HepG2 (cell line): ENCODE data around the gene JPH3. TPM values are rescaled to one million over a fixed set of nuclear protein-coding genes. Genes with fewer than 3 reads are reported as not detected.

Source experiments
- ATF4 ChIP-seq, 2 experiments: fragments of 450-650 bp in 1 of 2; sonication (generic) in 1 of 2; formaldehyde crosslinking; IDR thresholded peaks; 2 replicates each; pipeline versions ENCODE4 v1.5.0 to v1.8.0; 2020 to 2022; ENCODE audit warnings: mild to moderate bottlenecking in 1 of 2, missing genetic modification reagents in 1 of 2
- ETV6 ChIP-seq: sonication (generic); formaldehyde crosslinking; conservative IDR thresholded peaks from 2 replicates; pipeline ENCODE4 v1.4.0; 2020; ENCODE audit warnings: missing genetic modification reagents
- HDAC6 ChIP-seq: fragments of 200-600 bp; sonication (generic); IDR thresholded peaks from 2 replicates; pipeline ENCODE4 v1.7.0; 2017; ENCODE audit warnings: mild to moderate bottlenecking, antibody characterized with exemption, low read length, low read depth
- HNF1A ChIP-seq, 2 experiments: sonication (generic) in 1 of 2; formaldehyde crosslinking in 1 of 2; IDR thresholded peaks; 2 replicates each; pipeline versions ENCODE4 v1.4.0 to v1.6.1; 2016 to 2020; ENCODE audit warnings: borderline replicate concordance in 1 of 2, low read depth in 1 of 2, mild to moderate bottlenecking in 1 of 2, missing genetic modification reagents in 1 of 2
- POLR2G ChIP-seq: fragments of 200-400 bp; formaldehyde crosslinking; IDR thresholded peaks from 2 replicates; pipeline ENCODE4 v1.6.1; 2018; ENCODE audit warnings: mild to moderate bottlenecking, low read depth, low read length, moderate library complexity
- TFDP1 ChIP-seq: IDR thresholded peaks from 2 replicates; pipeline ENCODE4 v1.6.1; 2016; ENCODE audit warnings: missing compliant biosample characterization, missing genetic modification reagents, borderline replicate concordance
- ZEB1 ChIP-seq: IDR thresholded peaks from 2 replicates; pipeline ENCODE4 v1.6.1; 2012; ENCODE audit warnings: mild to moderate bottlenecking, low read depth, inconsistent platforms; ENCODE audit not compliant: insufficient replicate concordance
- ZNF629 ChIP-seq: sonication (generic); formaldehyde crosslinking; conservative IDR thresholded peaks from 2 replicates; pipeline ENCODE4 v1.5.0; 2020; ENCODE audit warnings: missing genetic modification reagents
- ZNF646 ChIP-seq: sonication (generic); formaldehyde crosslinking; IDR thresholded peaks from 2 replicates; pipeline ENCODE4 v1.9.0; 2021; ENCODE audit warnings: mild to moderate bottlenecking, missing genetic modification reagents
- ZNF724P ChIP-seq: sonication (generic); formaldehyde crosslinking; IDR thresholded peaks from 2 replicates; pipeline ENCODE4 v1.8.0; 2022; ENCODE audit warnings: missing genetic modification reagents, borderline replicate concordance
- polyA plus RNA-seq, 8 experiments: library from polyadenylated mRNA; depleted of rRNA in 3 of 8; stranded (reverse) in 7 of 8; unstranded in 1 of 8; fragments of >200 nt; fragmentation: Illumina TruSeq in 4 of 8; extraction: Trizol in 4 of 8; gene quantifications; 2 replicates each; pipeline versions ENCODE4 v1.2.1 to v1.2.3, GENCODE V29; 2011 to 2016; ENCODE audit warnings: low read depth in 4 of 8, missing spikeins in 1 of 8, mixed read lengths in 1 of 8; ENCODE audit not compliant: insufficient read depth in 1 of 8
- total RNA-seq, 5 experiments: library from RNA; depleted of rRNA; stranded (reverse); fragments of >200 nt; fragmentation: Illumina TruSeq; extraction: Trizol; gene quantifications; 2 replicates each; pipeline ENCODE4 v1.2.3, GENCODE V29; 2016; ENCODE audit warnings: low read depth in 1 of 5

JPH3 gene
- total and polyA plus RNA-seq, 2 of the 13 experiments (the other 11 are each of a cell fraction or from before 2014, with no cell fraction given) = not detected

GRCh38 chr16:87635541-87636049 is 33.3 kb downstream of the JPH3 start (continued):
- TF ChIP-seq TFDP1 (CRISPR knock-in tag) (no peak), POLR2G (no peak), ATF4 (CRISPR knock-in tag; IDR thresholded peaks at IDR 0.05) (no peak), HNF1A (IDR thresholded peaks at IDR 0.05; ENCODE audit: low read depth) (no peak), HNF1A (CRISPR knock-in tag; IDR thresholded peaks at IDR 0.05; ENCODE audit: borderline replicate concordance) (no peak), ZEB1 (no peak), ZNF724P (peak; percentile 36; the same call in 1 of the 2 replicates), ZNF629 (0 out of 2 replicates have a peak, but pooled peaks have one; percentile 6), HDAC6 (no peak), ETV6 (CRISPR knock-in tag) (no peak), ZNF646 (no peak)
